BJ (cell line): ENCODE results near the gene PPIL6. TPM values are rescaled to one million over a fixed set of nuclear protein-coding genes. Genes with fewer than 3 reads are reported as not detected.

Experiments used
- CTCF ChIA-PET: fragments of 350-600 bp; formaldehyde crosslinking; extraction: SDS; loops from one replicate; lab custom pipeline; 2021; ENCODE audit warnings: antibody characterized with exemption, inconsistent platforms; lab: Yijun Ruan, JAX
- POLR2A ChIA-PET: fragments of 300-600 bp; sonication (Branson Sonifier 250); formaldehyde crosslinking; extraction: SDS; loops from one replicate; lab custom pipeline; 2021; ENCODE audit warnings: antibody characterized with exemption; lab: Charles Lee
- DNase-seq: peaks from one replicate; pipeline ENCODE4 v3.0.0-alpha.2; 2011; ENCODE audit warnings: low read depth
- H3K27me3 ChIP-seq: 2 replicates; pipeline ENCODE4 v1.6.0; 2011; ENCODE audit warnings: low read length; ENCODE audit not compliant: control insufficient read depth, insufficient read depth
- H3K36me3 ChIP-seq: 2 replicates; pipeline ENCODE4 v1.5.1; 2011; ENCODE audit warnings: low read length; ENCODE audit not compliant: control insufficient read depth, insufficient read depth
- H3K4me3 ChIP-seq: 2 replicates; pipeline ENCODE4 v1.5.1; 2011; ENCODE audit warnings: low read depth, mild to moderate bottlenecking, control low read depth, low read length
- polyA plus RNA-seq: library from polyadenylated mRNA; depleted of rRNA; stranded (reverse); fragments of >200 nt; gene quantifications from 2 replicates; pipeline ENCODE4 v1.2.3, GENCODE V29; 2011; rRNA removed
- TF ChIP-seq, protein P1 (sequence below): IDR thresholded peaks from 2 replicates; pipeline ENCODE4 v1.5.1; 2011; ENCODE audit warnings: low read depth, mild to moderate bottlenecking, control low read depth, inconsistent platforms, low read length, moderate library complexity; ENCODE audit not compliant: insufficient read depth

The PPIL6 gene
- polyA plus RNA-seq, 1 experiment = 0.48 TPM

DNA sequence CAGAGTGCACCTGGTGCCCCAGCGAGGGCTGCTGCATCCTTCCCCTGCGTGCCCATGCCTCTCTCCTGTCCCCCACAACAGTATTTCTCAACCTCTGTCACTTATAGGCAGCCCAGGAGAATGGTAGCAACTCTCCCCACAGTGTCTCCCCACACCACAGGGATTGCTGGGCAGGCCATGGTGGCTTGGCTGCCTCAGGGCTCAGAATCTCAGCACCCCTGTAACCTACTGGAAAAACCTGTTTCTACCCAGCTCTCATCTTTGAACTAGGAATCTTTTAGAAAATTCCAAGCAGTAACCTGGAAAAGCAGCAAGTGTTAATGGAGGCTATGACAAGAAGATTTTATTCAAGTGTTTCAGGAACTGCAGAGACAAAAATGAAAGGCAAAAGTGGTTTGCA, 96.2 kb downstream of the PPIL6 start:
- H3K27me3 ChIP-seq = no peaks in the 10 kb centered on the region
- TF ChIP-seq, protein P1, sequence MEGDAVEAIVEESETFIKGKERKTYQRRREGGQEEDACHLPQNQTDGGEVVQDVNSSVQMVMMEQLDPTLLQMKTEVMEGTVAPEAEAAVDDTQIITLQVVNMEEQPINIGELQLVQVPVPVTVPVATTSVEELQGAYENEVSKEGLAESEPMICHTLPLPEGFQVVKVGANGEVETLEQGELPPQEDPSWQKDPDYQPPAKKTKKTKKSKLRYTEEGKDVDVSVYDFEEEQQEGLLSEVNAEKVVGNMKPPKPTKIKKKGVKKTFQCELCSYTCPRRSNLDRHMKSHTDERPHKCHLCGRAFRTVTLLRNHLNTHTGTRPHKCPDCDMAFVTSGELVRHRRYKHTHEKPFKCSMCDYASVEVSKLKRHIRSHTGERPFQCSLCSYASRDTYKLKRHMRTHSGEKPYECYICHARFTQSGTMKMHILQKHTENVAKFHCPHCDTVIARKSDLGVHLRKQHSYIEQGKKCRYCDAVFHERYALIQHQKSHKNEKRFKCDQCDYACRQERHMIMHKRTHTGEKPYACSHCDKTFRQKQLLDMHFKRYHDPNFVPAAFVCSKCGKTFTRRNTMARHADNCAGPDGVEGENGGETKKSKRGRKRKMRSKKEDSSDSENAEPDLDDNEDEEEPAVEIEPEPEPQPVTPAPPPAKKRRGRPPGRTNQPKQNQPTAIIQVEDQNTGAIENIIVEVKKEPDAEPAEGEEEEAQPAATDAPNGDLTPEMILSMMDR = no peak
- POLR2A ChIA-PET = no interaction called here
- no peaks in the 10 kb centered on the region for H3K36me3 ChIP-seq
- DNase-seq = no peak
- CTCF ChIA-PET = no interaction called here
- no peak overlapping the region for H3K4me3 ChIP-seq

DNA sequence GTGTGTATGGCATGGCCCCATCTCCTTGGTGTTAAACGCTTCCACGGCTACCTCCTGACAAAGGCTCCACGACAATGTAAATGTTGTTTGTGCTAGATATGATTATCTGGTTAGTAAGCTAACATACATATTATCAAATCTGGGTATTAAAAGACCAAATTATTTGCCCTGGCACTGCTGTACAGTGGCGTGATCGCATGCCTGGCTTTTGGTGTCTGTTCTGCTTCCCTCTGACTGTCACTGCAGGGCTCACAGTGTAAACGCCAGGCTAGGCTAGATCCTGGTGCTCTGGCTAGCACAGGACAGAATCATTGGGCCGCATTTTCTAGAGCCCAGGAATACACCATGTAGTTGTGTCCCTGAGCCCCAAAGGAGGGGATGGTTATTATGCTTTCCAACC, 96.9 kb downstream of the PPIL6 start:
- H3K27me3 ChIP-seq = no peaks in the 10 kb centered on the region
- CTCF ChIA-PET = no interaction called here
- TF ChIP-seq, protein P1 = no peak
- no peak for DNase-seq
- H3K36me3 ChIP-seq = no peaks in the 10 kb centered on the region
- POLR2A ChIA-PET = no interaction called here
- no peak overlapping the region for H3K4me3 ChIP-seq

DNA sequence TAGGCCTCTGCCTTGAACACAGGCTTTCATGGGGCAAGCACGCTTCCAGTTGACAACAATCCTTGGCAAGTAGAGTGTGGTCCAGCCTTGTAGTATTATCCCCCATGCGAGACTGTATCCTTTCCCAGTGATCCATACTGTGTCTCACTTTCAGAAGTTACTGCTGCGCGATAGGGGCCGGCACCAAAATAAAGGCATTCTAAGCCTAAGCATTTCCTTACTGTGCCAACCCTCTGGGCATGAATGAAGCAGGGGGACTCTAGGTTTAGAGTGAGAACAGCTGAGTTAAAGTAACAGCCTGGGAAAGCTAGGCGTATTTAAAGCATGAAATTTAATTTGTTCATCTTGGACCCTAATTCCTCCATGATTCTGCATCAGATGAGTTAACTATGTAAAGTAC, 97.5 kb downstream of the PPIL6 start:
- TF ChIP-seq, protein P1 = no peak
- Histone ChIP-seq H3K27me3 (no peaks in the 10 kb centered on the region), H3K4me3 (no peak overlapping the region), H3K36me3 (no peaks in the 10 kb centered on the region)
- no peak for DNase-seq
- POLR2A ChIA-PET = no interaction called here
- CTCF ChIA-PET = no interaction called here

DNA sequence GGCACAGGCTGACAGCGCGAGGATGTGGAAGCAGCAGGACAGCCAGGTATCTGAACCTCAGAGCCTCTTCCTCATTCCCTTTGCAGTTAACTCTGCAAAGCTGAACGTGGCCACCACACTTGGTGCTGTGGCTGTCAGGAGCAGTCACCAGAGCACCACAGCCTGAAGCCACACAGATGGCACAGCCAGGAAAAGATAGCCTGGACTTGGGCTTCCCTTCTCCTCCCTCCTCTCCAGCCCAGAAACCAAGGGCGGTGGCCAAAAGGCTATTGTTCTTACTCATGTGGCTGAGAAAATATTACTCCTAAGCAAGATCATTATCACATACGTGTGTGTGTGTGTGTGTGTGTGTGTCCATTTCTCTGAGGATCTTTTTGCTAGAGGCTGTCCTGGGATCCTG, 97.9 kb downstream of the PPIL6 start:
- ChIA-PET POLR2A (no interaction called here), CTCF (no interaction called here)
- TF ChIP-seq, protein P1 = no peak
- Histone ChIP-seq H3K4me3 (no peak overlapping the region), H3K27me3 (no peaks in the 10 kb centered on the region), H3K36me3 (no peaks in the 10 kb centered on the region)
- no peak for DNase-seq

DNA sequence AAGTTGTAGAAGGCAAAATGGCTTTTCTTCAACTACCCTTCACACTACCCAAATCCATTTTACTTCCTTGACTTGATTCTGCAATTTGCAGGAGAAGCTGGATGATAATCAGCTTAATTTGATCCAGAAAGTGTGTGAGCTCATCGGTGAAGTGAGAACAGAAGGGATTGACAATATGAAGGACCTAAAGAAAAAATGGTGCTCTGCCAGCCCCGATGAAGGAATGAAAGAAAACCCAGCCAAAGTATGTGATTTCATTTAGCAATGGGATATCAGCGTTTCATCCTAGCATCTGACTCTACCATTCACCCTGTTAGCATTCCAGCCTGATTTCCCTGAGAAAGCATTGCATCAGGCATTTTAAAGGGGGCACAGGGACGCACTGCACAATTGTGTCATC, 99.6 kb downstream of the PPIL6 start:
- ChIA-PET POLR2A (no interaction called here), CTCF (interaction anchor here (0.9 to 1.0 kb wide), 2 partner anchors 9 to 22 kb away, joined by 3 read pairs; no protein-coding TSS in a partner anchor)
- Histone ChIP-seq H3K36me3 (no peaks in the 10 kb centered on the region), H3K4me3 (no peak overlapping the region), H3K27me3 (no peaks in the 10 kb centered on the region)
- DNase-seq = no peak
- TF ChIP-seq, protein P1 = no peak

Other genes starting within 250 kb of the PPIL6 start
- 298 and 418 TPM in 2 replicates for gene CD164, start 58.2 kb downstream of the PPIL6 start, polyA plus RNA-seq
- 7.7 and 9.8 TPM in 2 replicates for gene SMPD2, start 96 bp upstream of the PPIL6 start, polyA plus RNA-seq
- gene MICAL1, start 15.1 kb upstream of the PPIL6 start, polyA plus RNA-seq = 47.3 and 84.6 TPM in 2 replicates
- gene ZBTB24, start 42.6 kb upstream of the PPIL6 start, polyA plus RNA-seq = 3.0 and 3.7 TPM in 2 replicates